ENCODE measurements around the gene ATP4A.

The ATP4A gene

GRCh38 chr19:35563207-35563829 lies at the start of gene ATP4A:
TSS of gene ATP4A (minus strand) at chr19:35563658. CDS start at chr19:35563629, 29 bp downstream.
- DNase-seq (ENCODE audit: low read depth, low spot score) = no peak
- ChIA-PET POLR2A (no interaction called here), CTCF (interaction anchor here (1.0 kb wide), 1 partner anchor 14 kb away, joined by 5 read pairs; no protein-coding TSS in a partner anchor)
- no peak within 1 kb of the TSS for H3K4me3 ChIP-seq (ENCODE audit: low read depth, low read length)
- TF ChIP-seq, protein P1, sequence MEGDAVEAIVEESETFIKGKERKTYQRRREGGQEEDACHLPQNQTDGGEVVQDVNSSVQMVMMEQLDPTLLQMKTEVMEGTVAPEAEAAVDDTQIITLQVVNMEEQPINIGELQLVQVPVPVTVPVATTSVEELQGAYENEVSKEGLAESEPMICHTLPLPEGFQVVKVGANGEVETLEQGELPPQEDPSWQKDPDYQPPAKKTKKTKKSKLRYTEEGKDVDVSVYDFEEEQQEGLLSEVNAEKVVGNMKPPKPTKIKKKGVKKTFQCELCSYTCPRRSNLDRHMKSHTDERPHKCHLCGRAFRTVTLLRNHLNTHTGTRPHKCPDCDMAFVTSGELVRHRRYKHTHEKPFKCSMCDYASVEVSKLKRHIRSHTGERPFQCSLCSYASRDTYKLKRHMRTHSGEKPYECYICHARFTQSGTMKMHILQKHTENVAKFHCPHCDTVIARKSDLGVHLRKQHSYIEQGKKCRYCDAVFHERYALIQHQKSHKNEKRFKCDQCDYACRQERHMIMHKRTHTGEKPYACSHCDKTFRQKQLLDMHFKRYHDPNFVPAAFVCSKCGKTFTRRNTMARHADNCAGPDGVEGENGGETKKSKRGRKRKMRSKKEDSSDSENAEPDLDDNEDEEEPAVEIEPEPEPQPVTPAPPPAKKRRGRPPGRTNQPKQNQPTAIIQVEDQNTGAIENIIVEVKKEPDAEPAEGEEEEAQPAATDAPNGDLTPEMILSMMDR (IDR thresholded peaks at IDR 0.05; ENCODE audit: insufficient read depth, low read length, missing control alignments) = no peak

- peak; percentile 31 for DNase-seq (ENCODE audit: low read depth, low spot score)
- POLR2A ChIA-PET = interaction anchor here (0.8 to 1.2 kb wide), 2 partner anchors 14 to 31 kb away, joined by 3 to 5 read pairs; no protein-coding TSS in a partner anchor
- CTCF ChIA-PET = interaction anchor here (1.1 to 2.2 kb wide), 2 partner anchors 64 to 103 kb away, joined by 3 to 8 read pairs; no protein-coding TSS in a partner anchor
- H3K4me3 ChIP-seq (ENCODE audit: low read depth, low read length) = peak within 1 kb of the TSS; percentile 84
- TF ChIP-seq, protein P1 (IDR thresholded peaks at IDR 0.05; ENCODE audit: insufficient read depth, low read length, missing control alignments) = peak; percentile 3
These were observed 49.3 kb upstream of the ATP4A start, which contains the start of gene HAUS5 for GRCh38 chr19:35612559-35613321. TSS of gene HAUS5 (plus strand) at chr19:35612735. CDS start at chr19:35612795, 60 bp downstream.

GRCh38 chr19:35612224-35612558 lies 48.7 kb upstream of the ATP4A start:
- no peak for DNase-seq (ENCODE audit: low read depth, low spot score)
- POLR2A ChIA-PET = interaction anchor here (0.8 to 1.2 kb wide), 2 partner anchors 13 to 32 kb away, joined by 3 to 5 read pairs; no protein-coding TSS in a partner anchor
- H3K4me3 ChIP-seq (ENCODE audit: low read depth, low read length) = peak overlapping the region; percentile 84
- CTCF ChIA-PET = interaction anchor here (2.2 kb wide), 1 partner anchor 64 kb away, joined by 8 read pairs; no protein-coding TSS in a partner anchor
- TF ChIP-seq, protein P1 (IDR thresholded peaks at IDR 0.05; ENCODE audit: insufficient read depth, low read length, missing control alignments) = no peak

DNA sequence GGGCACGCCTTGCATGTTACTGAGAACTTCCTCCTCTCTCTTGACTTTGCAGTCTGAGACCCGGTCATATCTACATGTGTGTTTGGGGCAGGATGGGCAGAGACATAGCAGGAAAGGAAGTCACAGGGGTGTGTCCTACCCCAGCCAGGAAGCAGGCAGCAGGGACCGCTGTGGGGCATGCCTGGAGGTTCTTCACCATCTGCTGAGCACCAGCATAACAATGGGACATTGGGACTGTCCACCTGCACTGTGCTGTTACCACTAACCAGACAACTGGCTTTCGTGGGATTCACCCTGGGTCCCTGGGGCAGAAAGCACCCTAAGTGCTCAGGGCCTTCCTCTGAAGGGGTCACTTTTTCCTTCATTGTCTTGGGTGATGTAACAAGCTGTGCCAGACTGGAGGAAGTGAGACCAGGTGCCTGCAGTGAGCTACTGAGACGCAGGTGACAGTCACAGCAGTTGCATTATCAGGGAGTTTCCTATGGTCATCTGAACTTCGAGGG lies 46.4 kb upstream of the ATP4A start:
- POLR2A ChIA-PET = no interaction called here
- H3K4me3 ChIP-seq (ENCODE audit: low read depth, low read length) = no peak overlapping the region
- TF ChIP-seq, protein P1 (IDR thresholded peaks at IDR 0.05; ENCODE audit: insufficient read depth, low read length, missing control alignments) = no peak
- DNase-seq (ENCODE audit: low read depth, low spot score) = no peak
- CTCF ChIA-PET = no interaction called here

GRCh38 chr19:35608251-35608650 lies 44.8 kb upstream of the ATP4A start:
- ChIA-PET POLR2A (interaction anchor here (1.2 kb wide), 1 partner anchor 80 kb away, joined by 4 read pairs; no protein-coding TSS in a partner anchor), CTCF (interaction anchor here (1.5 kb wide), 1 partner anchor 94 kb away, joined by 3 read pairs; no protein-coding TSS in a partner anchor)
- TF ChIP-seq, protein P1 (IDR thresholded peaks at IDR 0.05; ENCODE audit: insufficient read depth, low read length, missing control alignments) = no peak
- DNase-seq (ENCODE audit: low read depth, low spot score) = no peak
- H3K4me3 ChIP-seq (ENCODE audit: low read depth, low read length) = no peak overlapping the region
